Erythroblast (primary cell): ENCODE results near the gene PLEKHH3.

ENCODE experiments used
- GATA1 ChIP-seq: IDR thresholded peaks from 2 replicates; pipeline ENCODE4 v1.6.1; 2011; ENCODE audit warnings: low read depth, mild to moderate bottlenecking, control low read depth, low read length, moderate library complexity
- POLR2A ChIP-seq: IDR thresholded peaks from 2 replicates; pipeline ENCODE4 v1.6.1; 2011; ENCODE audit warnings: mild to moderate bottlenecking, low read length

- TF ChIP-seq POLR2A (no peak), GATA1 (no peak)
These were observed 34.5 kb downstream of the PLEKHH3 start for GRCh38 chr17:42642336-42642735.
